Hepatocyte (in vitro differentiated cells): ENCODE data around the gene SLC33A1. TPM values are rescaled to one million over a fixed set of nuclear protein-coding genes. Genes with fewer than 3 reads are reported as not detected.
"Not testable (repeated sequence)": the region's sequence is repeated elsewhere in the genome, so short reads cannot be mapped to it uniquely, and the experiment has no call there.

ENCODE experiments used
- DNase-seq: peaks from one replicate; pipeline ENCODE4 v3.0.0-alpha.2; 2016; ENCODE audit warnings: low spot score
- H2AFZ ChIP-seq: fragments of 200-600 bp; sonication (generic); 2 replicates; pipeline ENCODE4 v1.6.0; 2016; ENCODE audit warnings: antibody characterized with exemption, mild to moderate bottlenecking
- H3K27ac ChIP-seq: fragments of 200-600 bp; sonication (generic); 2 replicates; pipeline ENCODE4 v1.5.1; 2016; ENCODE audit warnings: mild to moderate bottlenecking
- H3K27me3 ChIP-seq: fragments of 200-600 bp; sonication (generic); 2 replicates; pipeline ENCODE4 v1.6.1; 2016
- H3K36me3 ChIP-seq: fragments of 200-600 bp; sonication (generic); replicated peaks from 2 replicates; pipeline ENCODE4 v1.5.1; 2016; ENCODE audit warnings: low read depth; ENCODE audit not compliant: insufficient read depth
- H3K4me1 ChIP-seq: fragments of 200-600 bp; sonication (generic); 2 replicates; pipeline ENCODE4 v1.5.1; 2016; ENCODE audit warnings: mild to moderate bottlenecking, moderate library complexity; ENCODE audit not compliant: insufficient read depth
- H3K4me2 ChIP-seq: fragments of 200-600 bp; sonication (generic); 2 replicates; pipeline ENCODE4 v1.6.0; 2016
- H3K4me3 ChIP-seq: fragments of 200-600 bp; sonication (generic); 2 replicates; pipeline ENCODE4 v1.5.1; 2016; ENCODE audit warnings: mild to moderate bottlenecking
- H3K79me2 ChIP-seq: fragments of 200-600 bp; sonication (generic); 2 replicates; pipeline ENCODE4 v1.6.0; 2017; ENCODE audit warnings: mild to moderate bottlenecking
- H3K9me2 ChIP-seq: fragments of 200-600 bp; sonication (generic); replicated peaks from 2 replicates; pipeline ENCODE4 v1.6.0; 2017; ENCODE audit warnings: mild to moderate bottlenecking; ENCODE audit not compliant: insufficient read depth
- H3K9me3 ChIP-seq: fragments of 200-600 bp; sonication (generic); 2 replicates; pipeline ENCODE4 v1.5.1; 2016; ENCODE audit warnings: low read depth, mild to moderate bottlenecking
- H4K20me1 ChIP-seq: fragments of 200-600 bp; sonication (generic); 2 replicates; pipeline ENCODE4 v1.6.0; 2016; ENCODE audit warnings: mild to moderate bottlenecking; ENCODE audit not compliant: insufficient read depth, poor library complexity, severe bottlenecking
- CTCF ChIP-seq: fragments of 200-600 bp; sonication (generic); IDR thresholded peaks from 2 replicates; pipeline ENCODE4 v1.5.1; 2016; ENCODE audit warnings: antibody characterized with exemption, mild to moderate bottlenecking; ENCODE audit not compliant: poor library complexity
- EZH2 ChIP-seq: fragments of 200-600 bp; sonication (generic); IDR thresholded peaks from 2 replicates; pipeline ENCODE4 v1.6.1; 2016; ENCODE audit warnings: antibody characterized with exemption, mild to moderate bottlenecking, borderline replicate concordance
- EZH2phosphoT487 ChIP-seq: fragments of 200-600 bp; sonication (generic); IDR thresholded peaks from one replicate; pipeline ENCODE4 v1.6.1; 2018; ENCODE audit warnings: antibody characterized with exemption, mild to moderate bottlenecking, low read depth, moderate library complexity; ENCODE audit not compliant: unreplicated experiment, severe bottlenecking
- WGBS: methylation state at CpG from one replicate; pipeline ENCODE4 v1.1.6; 2016; ENCODE audit warnings: low lambda C conversion rate; ENCODE audit errors: missing lambda C conversion rate; 5-methylcytosine and 5-hydroxymethylcytosine counted together
- polyA plus RNA-seq: library from polyadenylated mRNA; unstranded; fragments of >200 nt; fragmentation: Nextera tagmentation; extraction: Ambion mirVana; gene quantifications from 2 replicates; pipeline ENCODE4 v1.2.1, GENCODE V29; 2016
- total RNA-seq: library from RNA; depleted of rRNA; stranded (reverse); fragments of >200 nt; gene quantifications from 2 replicates; pipeline ENCODE4 v1.2.3, GENCODE V29; 2014

SLC33A1 gene
- total and polyA plus RNA-seq, 2 experiments from 2014 or later, result 20.0 to 46.5 TPM

DNA sequence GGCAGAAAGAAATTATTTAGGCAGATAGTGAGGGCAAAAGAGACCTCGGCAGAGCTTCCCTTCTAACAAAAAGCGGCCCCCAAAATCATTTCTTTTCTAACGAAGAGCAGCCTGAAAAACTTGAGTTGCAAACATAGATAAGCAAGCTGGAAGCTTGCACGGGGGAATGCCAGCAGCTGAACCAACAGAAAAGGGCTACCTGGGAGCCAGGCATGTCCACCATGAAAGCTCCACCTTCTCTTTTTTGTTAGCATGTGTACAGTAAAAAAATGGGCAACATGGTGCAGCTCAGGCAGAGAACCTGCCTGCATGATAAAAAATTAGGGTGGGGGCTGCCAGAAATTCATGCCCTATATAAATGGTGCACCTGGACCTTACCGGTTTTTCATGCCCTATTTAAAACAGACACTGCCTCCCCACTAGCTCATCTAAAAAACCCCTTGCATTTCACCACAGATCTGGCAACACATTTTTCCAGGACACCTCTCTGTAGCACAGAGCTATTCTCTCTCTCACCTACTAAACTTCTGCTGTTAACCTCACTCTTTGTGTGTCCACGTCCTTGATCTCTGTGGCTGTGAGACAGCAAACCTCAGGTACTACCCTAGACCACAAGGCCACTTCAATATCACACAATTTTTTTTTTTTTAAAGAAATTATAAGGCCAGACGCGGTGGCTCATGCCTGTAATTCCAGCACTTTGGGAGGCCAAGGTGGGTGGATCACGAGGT lies 18.7 kb downstream of the SLC33A1 start:
- Histone ChIP-seq H3K27me3 (no peaks in the 10 kb centered on the region), H2AFZ (no peak overlapping the region), H3K36me3 (no peaks in the 10 kb centered on the region), H3K4me3 (no peak overlapping the region), H3K4me2 (no peak overlapping the region), H3K79me2 (no peaks in the 10 kb centered on the region), H3K9me3 (no peaks in the 10 kb centered on the region), H4K20me1 (peaks cover 2% of the 10 kb centered on the region), H3K4me1 (no peaks in the 10 kb centered on the region), H3K9me2 (no peaks in the 10 kb centered on the region), H3K27ac (no peak overlapping the region)
- TF ChIP-seq CTCF, result no peak
- TF ChIP-seq EZH2, result no peak
- no peak for TF ChIP-seq EZH2phosphoT487
- WGBS, result 87% methylated on average over 9 of the region's 9 CpGs
- no peak for DNase-seq

- H3K79me2 ChIP-seq, H3K9me2 ChIP-seq, H3K4me2 ChIP-seq, DNase-seq, H2AFZ ChIP-seq, H4K20me1 ChIP-seq, H3K4me3 ChIP-seq, H3K27ac ChIP-seq, H3K36me3 ChIP-seq, H3K27me3 ChIP-seq, H3K4me1 ChIP-seq, H3K9me3 ChIP-seq: not testable (repeated sequence)
- 96% methylated on average over 13 of the region's 13 CpGs for WGBS
Measured at GRCh38 chr3:155828490-155829098, 25.6 kb downstream of the SLC33A1 start.

GRCh38 chr3:155815030-155815545 lies 39.1 kb downstream of the SLC33A1 start:
- Histone ChIP-seq H3K27me3 (no peaks in the 10 kb centered on the region), H3K9me3 (no peaks in the 10 kb centered on the region), H3K4me1 (no peaks in the 10 kb centered on the region), H3K36me3 (no peaks in the 10 kb centered on the region), H4K20me1 (no peaks in the 10 kb centered on the region), H3K4me3 (no peak overlapping the region), H3K79me2 (no peaks in the 10 kb centered on the region), H2AFZ (no peak overlapping the region), H3K4me2 (no peak overlapping the region), H3K9me2 (no peaks in the 10 kb centered on the region), H3K27ac (no peak overlapping the region)
- no peak for DNase-seq
- TF ChIP-seq EZH2 (no peak), CTCF (no peak), EZH2phosphoT487 (no peak)

GRCh38 chr3:155813224-155813623 lies 41.0 kb downstream of the SLC33A1 start:
- not testable (repeated sequence) for H2AFZ ChIP-seq, H3K27me3 ChIP-seq, H3K9me2 ChIP-seq, H3K27ac ChIP-seq, H4K20me1 ChIP-seq, H3K4me2 ChIP-seq, H3K4me1 ChIP-seq, H3K4me3 ChIP-seq, H3K9me3 ChIP-seq, H3K79me2 ChIP-seq, H3K36me3 ChIP-seq, DNase-seq
